ENCODE measurements around the gene CDH11. TPM values are rescaled to one million over a fixed set of nuclear protein-coding genes. Genes with fewer than 3 reads are reported as not detected.
A peak's percentile ranks its signal among the peaks of the same experiment; 100 is the strongest.

CDH11 gene
- 449 TPM for polyA plus RNA-seq (2013, experiment 1 of 2; ENCODE audit: insufficient read length)
- polyA plus RNA-seq (2013, experiment 2 of 2; ENCODE audit: insufficient read length) = 608 TPM

- peak; percentile 96 for DNase-seq
These were observed at the start of gene CDH11 for GRCh38 chr16:65121870-65122723. Gene CDH11, minus strand, starts transcription at chr16:65122063. Its CDS starts 117,194 bp downstream, at chr16:65004869.

GRCh38 chr16:65154321-65154720 lies 32.5 kb upstream of the CDH11 start:
- peak; percentile 17 for DNase-seq

GRCh38 chr16:65153365-65154105 lies 31.7 kb upstream of the CDH11 start:
- no peak for DNase-seq

GRCh38 chr16:65148804-65149203 lies 26.9 kb upstream of the CDH11 start:
- no peak for DNase-seq

GRCh38 chr16:65142276-65142675 lies 20.4 kb upstream of the CDH11 start:
- DNase-seq = no peak

GRCh38 chr16:65136681-65137080 lies 14.8 kb upstream of the CDH11 start:
- no peak for DNase-seq

GRCh38 chr16:65126845-65127624 lies 5.2 kb upstream of the CDH11 start:
- DNase-seq = no peak

- peak; percentile 75 for DNase-seq
These were observed 4.0 kb upstream of the CDH11 start for GRCh38 chr16:65125871-65126270.

- DNase-seq = peak; percentile 32
These were observed 3.5 kb upstream of the CDH11 start for GRCh38 chr16:65125322-65125721.

- DNase-seq = no peak
These were observed 2.7 kb upstream of the CDH11 start for GRCh38 chr16:65124596-65124995.

GRCh38 chr16:65124212-65124548 lies 2.3 kb upstream of the CDH11 start:
- DNase-seq = no peak

- peak; percentile 51 for DNase-seq
These were observed 1.7 kb upstream of the CDH11 start for GRCh38 chr16:65123396-65124211.

GRCh38 chr16:65122724-65123395 lies 997 bp upstream of the CDH11 start:
- peak; percentile 81 for DNase-seq

GRCh38 chr16:65120831-65121721 lies 787 bp downstream of the CDH11 start:
- peak; percentile 37 for DNase-seq

- DNase-seq = no peak
These were observed 1.4 kb downstream of the CDH11 start for GRCh38 chr16:65120461-65120830.

- peak; percentile 93 for DNase-seq
These were observed 1.9 kb downstream of the CDH11 start for GRCh38 chr16:65119901-65120401.

- no peak for DNase-seq
These were observed 2.4 kb downstream of the CDH11 start for GRCh38 chr16:65119435-65119834.

GRCh38 chr16:65118871-65119270 lies 3.0 kb downstream of the CDH11 start:
- peak; percentile 52 for DNase-seq

GRCh38 chr16:65117811-65118448 lies 3.9 kb downstream of the CDH11 start:
- peak; percentile 90 for DNase-seq

All from fibroblast of skin of back (primary cell).